CD14-positive monocyte (primary cell): ENCODE data around the gene RAI1. TPM values are rescaled to one million over a fixed set of nuclear protein-coding genes. Genes with fewer than 3 reads are reported as not detected.
A peak's percentile ranks its signal among the peaks of the same experiment; 100 is the strongest.

Experiments used
- DNase-seq, 3 donors: peaks; one replicate each; pipeline ENCODE4 v3.0.0-alpha.2; 2011 to 2022
- H2AFZ ChIP-seq: 2 replicates; pipeline ENCODE4 v1.6.0; 2012; ENCODE audit warnings: mild to moderate bottlenecking, low read depth, low read length, inconsistent platforms; ENCODE audit not compliant: insufficient read depth, poor library complexity, severe bottlenecking
- H3K27ac ChIP-seq, 2 donors: 1 replicate in 1 of 2; 2 replicates in 1 of 2; pipeline ENCODE4 v1.5.1; 2012 to 2013; ENCODE audit warnings: low read length in 2 of 2, control low read depth in 1 of 2, inconsistent platforms in 1 of 2, low read depth in 1 of 2, mild to moderate bottlenecking in 1 of 2
- H3K27me3 ChIP-seq, 2 donors: one replicate each; pipeline versions ENCODE4 v1.6.0 to v1.6.1; 2011 to 2013; ENCODE audit warnings: low read length in 2 of 2; ENCODE audit not compliant: control insufficient read depth in 2 of 2, insufficient read depth in 2 of 2
- H3K36me3 ChIP-seq, 2 donors: replicated peaks in 1 of 2; 1 replicate in 1 of 2; 2 replicates in 1 of 2; pipeline versions ENCODE4 v1.5.1 to v1.6.1; 2012 to 2013; ENCODE audit warnings: low read length in 2 of 2, control low read depth in 1 of 2, inconsistent platforms in 1 of 2, mild to moderate bottlenecking in 1 of 2; ENCODE audit not compliant: insufficient read depth in 2 of 2, control insufficient read depth in 1 of 2
- H3K4me1 ChIP-seq, 2 donors: 1 replicate in 1 of 2; 2 replicates in 1 of 2; pipeline versions ENCODE4 v1.5.1 to v1.6.1; 2012 to 2013; ENCODE audit warnings: low read length in 2 of 2, control low read depth in 1 of 2, inconsistent platforms in 1 of 2, mild to moderate bottlenecking in 1 of 2, moderate library complexity in 1 of 2; ENCODE audit not compliant: insufficient read depth in 2 of 2, control insufficient read depth in 1 of 2
- H3K4me2 ChIP-seq: replicated peaks from 2 replicates; pipeline ENCODE3; 2012; ENCODE audit warnings: low read length, moderate library complexity, mild to moderate bottlenecking; ENCODE audit not compliant: poor library complexity, severe bottlenecking; ENCODE audit errors: extremely low read depth
- H3K4me3 ChIP-seq, 3 experiments: fragments of 200-600 bp in 1 of 3; sonication (generic) in 1 of 3; replicated peaks in 1 of 3; 1 replicate in 2 of 3; 2 replicates in 1 of 3; pipeline ENCODE4 v1.5.1; 2011 to 2013; ENCODE audit warnings: low read length in 3 of 3, mild to moderate bottlenecking in 3 of 3, control low read depth in 2 of 3, low read depth in 2 of 3, inconsistent platforms in 1 of 3, moderate library complexity in 1 of 3
- H3K79me2 ChIP-seq: 2 replicates; pipeline ENCODE4 v1.6.0; 2012; ENCODE audit warnings: mild to moderate bottlenecking, control low read depth, inconsistent platforms, low read length, moderate library complexity; ENCODE audit not compliant: insufficient read depth
- H3K9ac ChIP-seq: 2 replicates; pipeline ENCODE4 v1.6.0; 2017; ENCODE audit warnings: low read length, mild to moderate bottlenecking; ENCODE audit not compliant: insufficient read depth, poor library complexity, severe bottlenecking
- H3K9me3 ChIP-seq, 2 donors: replicated peaks in 1 of 2; 1 replicate in 1 of 2; 2 replicates in 1 of 2; pipeline versions ENCODE4 v1.5.1 to v1.6.1; 2012 to 2013; ENCODE audit warnings: low read length in 2 of 2, control low read depth in 1 of 2; ENCODE audit not compliant: control insufficient read depth in 1 of 2, insufficient read depth in 1 of 2
- H4K20me1 ChIP-seq: 2 replicates; pipeline ENCODE4 v1.6.0; 2012; ENCODE audit warnings: mild to moderate bottlenecking, low read length, control low read depth, moderate library complexity; ENCODE audit not compliant: insufficient read depth
- H3K27ac Mint-ChIP-seq, 7 donors: one replicate each; pipeline ENCODE4 v1.8.0; 2020; ENCODE audit warnings: mild to moderate bottlenecking in 7 of 7, mixed read lengths in 7 of 7, moderate library complexity in 6 of 7, inconsistent platforms in 2 of 7
- H3K27me3 Mint-ChIP-seq, 3 donors: one replicate each; pipeline ENCODE4 v1.8.0; 2021 to 2022; ENCODE audit warnings: low read depth in 3 of 3, mild to moderate bottlenecking in 3 of 3, mixed read lengths in 3 of 3, moderate library complexity in 3 of 3, inconsistent platforms in 1 of 3
- H3K36me3 Mint-ChIP-seq, 2 donors: one replicate each; pipeline ENCODE4 v1.8.0; 2020; ENCODE audit warnings: mixed read lengths in 2 of 2, inconsistent platforms in 1 of 2, mild to moderate bottlenecking in 1 of 2
- H3K4me1 Mint-ChIP-seq: one replicate; pipeline ENCODE4 v1.8.0; 2020; ENCODE audit warnings: mild to moderate bottlenecking, mixed read lengths
- H3K4me3 Mint-ChIP-seq, 2 donors: one replicate each; pipeline ENCODE4 v1.8.0; 2020; ENCODE audit warnings: mild to moderate bottlenecking in 2 of 2, mixed read lengths in 2 of 2, moderate library complexity in 1 of 2
- H3K9me3 Mint-ChIP-seq, 7 donors: one replicate each; pipeline ENCODE4 v1.8.0; 2020 to 2022; ENCODE audit warnings: mixed read lengths in 7 of 7, mild to moderate bottlenecking in 6 of 7, moderate library complexity in 6 of 7, inconsistent platforms in 2 of 7
- WGBS: methylation state at CpG from one replicate; pipeline ENCODE4 v1.1.5; 2013; ENCODE audit warnings: missing lambda C conversion rate; ENCODE audit not compliant: insufficient coverage; 5-methylcytosine and 5-hydroxymethylcytosine counted together
- intact Hi-C, 2 donors: fragments of 100-400 bp; cut with micrococcal nuclease; formaldehyde crosslinking; loops; one replicate each; pipeline versions ENCODE4 v1.15.0 to v1.15.1; 2023
- polyA plus RNA-seq, 3 donors: library from polyadenylated mRNA; depleted of rRNA in 1 of 3; unstranded in 2 of 3; stranded (reverse) in 1 of 3; fragments of 300-500 nt in 2 of 3; fragments of >200 nt in 1 of 3; fragmentation: Illumina TruSeq in 2 of 3; gene quantifications; 1 replicate in 2 of 3; 2 replicates in 1 of 3; pipeline ENCODE4 v1.2.3, GENCODE V29; 2012 to 2021
- TF ChIP-seq, protein P1 (sequence below): fragments of 200-600 bp; IDR thresholded peaks from one replicate; pipeline ENCODE4 v1.8.0; 2022; ENCODE audit warnings: antibody characterized with exemption, mild to moderate bottlenecking

RAI1 gene
- polyA plus RNA-seq, 3 donors = 0.89 to 4.4 (median 1.5) TPM

DNA sequence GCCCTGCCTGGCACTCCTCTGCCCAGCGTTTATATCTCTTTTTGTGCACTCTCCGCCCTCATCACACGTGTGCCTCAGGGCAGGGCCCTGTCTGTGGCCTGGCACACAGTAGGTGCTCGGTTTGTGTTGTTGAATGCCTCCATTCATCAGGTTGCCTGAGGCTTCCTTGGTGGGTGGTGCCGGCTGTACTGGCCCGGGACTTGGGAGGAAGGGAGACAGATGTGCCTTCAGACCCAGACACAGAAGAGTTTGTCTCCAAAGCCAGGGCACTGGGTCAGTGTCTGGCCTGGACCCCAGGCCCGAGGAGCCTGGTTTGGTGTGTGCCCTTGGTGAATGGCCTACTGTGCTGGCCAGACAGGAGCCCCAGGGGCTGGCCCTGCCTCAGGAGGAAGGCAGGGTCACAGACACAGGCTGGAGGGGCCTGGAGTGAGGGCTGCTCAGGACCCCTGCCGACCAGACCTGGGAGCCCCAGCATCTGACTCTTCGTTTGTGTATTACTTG, 71.6 kb downstream of the RAI1 start:
- Histone ChIP-seq H2AFZ (peak overlapping the region; percentile 74), H3K4me2 (peak overlapping the region; percentile 81), H3K79me2 (peaks cover 51% of the 10 kb centered on the region), H3K9me3 (no peaks in the 10 kb centered on the region), H4K20me1 (peaks cover 25% of the 10 kb centered on the region), H3K27me3 (no peaks in the 10 kb centered on the region), H3K27ac (peak overlapping the region; percentile 27 to 84), H3K4me1 (peaks cover 48 to 55% of the 10 kb centered on the region in 2 donors), H3K9ac (peak overlapping the region; percentile 69), H3K4me3 (peak overlapping the region; percentile 39 to 79 (median 71)), H3K36me3 (no peaks in the 10 kb centered on the region)
- Mint-ChIP-seq H3K27ac (peak overlapping the region; percentile 89 to 95 (median 94)), H3K9me3 (no peaks in the 10 kb centered on the region), H3K27me3 (peaks cover 6 to 11% (median 10%) of the 10 kb centered on the region in 3 donors), H3K4me1 (peaks cover 51% of the 10 kb centered on the region), H3K36me3 (peaks cover 2 to 5% of the 10 kb centered on the region in 2 donors), H3K4me3 (peak overlapping the region; percentile 81 to 87)
- DNase-seq = no peak
- intact Hi-C loops = loop anchor here (5.0 kb wide), 4 partner anchors 56 to 284 kb away; partner anchors contain the start of genes ATPAF2 (in 1 of the 2), GID4 (in 1 of the 2), PEMT (in 1 of the 2) and RAI1 (in 1 of the 2)
- TF ChIP-seq, protein P1, sequence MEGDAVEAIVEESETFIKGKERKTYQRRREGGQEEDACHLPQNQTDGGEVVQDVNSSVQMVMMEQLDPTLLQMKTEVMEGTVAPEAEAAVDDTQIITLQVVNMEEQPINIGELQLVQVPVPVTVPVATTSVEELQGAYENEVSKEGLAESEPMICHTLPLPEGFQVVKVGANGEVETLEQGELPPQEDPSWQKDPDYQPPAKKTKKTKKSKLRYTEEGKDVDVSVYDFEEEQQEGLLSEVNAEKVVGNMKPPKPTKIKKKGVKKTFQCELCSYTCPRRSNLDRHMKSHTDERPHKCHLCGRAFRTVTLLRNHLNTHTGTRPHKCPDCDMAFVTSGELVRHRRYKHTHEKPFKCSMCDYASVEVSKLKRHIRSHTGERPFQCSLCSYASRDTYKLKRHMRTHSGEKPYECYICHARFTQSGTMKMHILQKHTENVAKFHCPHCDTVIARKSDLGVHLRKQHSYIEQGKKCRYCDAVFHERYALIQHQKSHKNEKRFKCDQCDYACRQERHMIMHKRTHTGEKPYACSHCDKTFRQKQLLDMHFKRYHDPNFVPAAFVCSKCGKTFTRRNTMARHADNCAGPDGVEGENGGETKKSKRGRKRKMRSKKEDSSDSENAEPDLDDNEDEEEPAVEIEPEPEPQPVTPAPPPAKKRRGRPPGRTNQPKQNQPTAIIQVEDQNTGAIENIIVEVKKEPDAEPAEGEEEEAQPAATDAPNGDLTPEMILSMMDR = no peak
- 79% methylated on average over 3 of the region's 9 CpGs for WGBS

DNA sequence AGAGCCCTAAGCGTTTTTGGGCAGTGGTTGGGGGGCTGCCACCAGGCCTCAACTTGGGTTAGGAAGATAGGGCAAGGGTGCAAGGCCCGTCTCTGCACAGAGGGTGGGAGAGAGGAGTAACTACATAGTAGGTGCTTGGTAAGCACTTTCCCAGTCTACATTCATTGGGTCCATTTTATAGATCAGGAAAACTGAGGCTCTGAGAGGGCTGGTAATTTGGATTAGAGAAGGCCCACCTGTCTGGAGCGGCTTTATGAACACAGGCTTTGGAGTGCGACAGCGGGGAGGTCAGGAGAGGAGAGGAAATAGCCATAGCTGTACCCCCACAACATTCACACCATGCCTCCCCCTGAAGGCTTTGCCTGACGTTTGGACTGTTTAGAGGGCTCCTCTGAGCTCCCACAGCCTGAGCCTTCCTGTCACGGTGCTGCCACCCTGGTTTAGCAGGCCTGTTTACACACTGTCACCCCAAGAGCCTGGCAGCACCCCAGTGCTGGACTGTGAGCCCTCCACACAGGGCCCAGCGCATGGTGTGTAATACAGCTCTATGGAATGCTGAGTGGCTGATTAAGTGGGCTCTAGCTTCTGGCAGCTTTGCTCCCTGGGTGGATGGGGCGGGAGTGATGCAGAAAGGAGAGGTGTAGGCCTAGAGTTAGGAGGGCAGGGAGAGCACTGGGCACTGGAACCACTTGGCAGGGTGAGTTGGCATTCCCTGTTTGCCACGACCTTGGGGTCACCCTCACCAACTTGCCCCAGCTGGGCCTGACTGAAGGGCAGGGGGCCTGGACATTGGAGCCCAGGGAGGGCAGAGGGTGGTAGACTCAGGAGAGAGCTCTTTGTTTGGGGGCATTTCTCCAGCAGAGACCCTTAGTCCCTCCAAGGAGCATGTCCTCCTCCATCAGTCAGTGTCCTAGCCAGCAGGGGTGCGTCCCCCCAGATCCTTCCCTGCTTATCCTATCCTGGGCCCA, 73.7 kb downstream of the RAI1 start:
- WGBS = 69% methylated on average over 4 of the region's 11 CpGs
- Histone ChIP-seq H2AFZ (no peak overlapping the region), H3K9me3 (no peaks in the 10 kb centered on the region), H3K9ac (no peak overlapping the region), H3K4me2 (no peak overlapping the region), H3K4me3 (no peak overlapping the region), H3K27me3 (peaks cover 0 to 2% of the 10 kb centered on the region in 2 donors), H4K20me1 (peaks cover 43% of the 10 kb centered on the region), H3K79me2 (peaks cover 48% of the 10 kb centered on the region), H3K4me1 (peaks cover 37 to 46% of the 10 kb centered on the region in 2 donors), H3K27ac (no peak overlapping the region), H3K36me3 (peaks cover 0 to 2% of the 10 kb centered on the region in 2 donors)
- peaks cover 6 to 12% of the 10 kb centered on the region in 2 donors for H3K36me3 Mint-ChIP-seq
- H3K27me3 Mint-ChIP-seq = peaks cover 9 to 13% (median 13%) of the 10 kb centered on the region in 3 donors
- peaks cover 49% of the 10 kb centered on the region for H3K4me1 Mint-ChIP-seq
- DNase-seq = no peak
- TF ChIP-seq, protein P1 = no peak
- intact Hi-C loops = loop anchor here (5.0 kb wide), 4 partner anchors 58 to 282 kb away; partner anchors contain the start of genes ATPAF2 (in 1 of the 2), GID4 (in 1 of the 2), PEMT (in 1 of the 2) and RAI1 (in 1 of the 2)
- H3K9me3 Mint-ChIP-seq = no peaks in the 10 kb centered on the region
- H3K27ac Mint-ChIP-seq = peak overlapping the region in 2 of 7 donors; percentile 46 to 72
- H3K4me3 Mint-ChIP-seq = no peak overlapping the region
